HepG2 (cell line): ENCODE measurements around the gene UBXN6. TPM values are rescaled to one million over a fixed set of nuclear protein-coding genes. Genes with fewer than 3 reads are reported as not detected.
A peak's percentile ranks its signal among the peaks of the same experiment; 100 is the strongest.

Source experiments
- CBX5 ChIP-seq: sonication (generic); formaldehyde crosslinking; IDR thresholded peaks from 2 replicates; pipeline ENCODE4 v1.4.0; 2020; ENCODE audit warnings: missing genetic modification reagents, borderline replicate concordance
- FOXC1 ChIP-seq: sonication (generic); formaldehyde crosslinking; IDR thresholded peaks from 2 replicates; pipeline ENCODE4 v1.8.0; 2022; ENCODE audit warnings: mild to moderate bottlenecking, missing genetic modification reagents, borderline replicate concordance
- FOXJ3 ChIP-seq: sonication (generic); formaldehyde crosslinking; IDR thresholded peaks from 2 replicates; pipeline ENCODE4 v1.4.0; 2020; ENCODE audit warnings: missing genetic modification reagents, mild to moderate bottlenecking, borderline replicate concordance
- HNRNPLL ChIP-seq: fragments of 200-400 bp; formaldehyde crosslinking; IDR thresholded peaks from 2 replicates; pipeline ENCODE4 v1.6.1; 2017; ENCODE audit warnings: mild to moderate bottlenecking, low read depth, low read length; ENCODE audit not compliant: poor library complexity, severe bottlenecking
- RARG ChIP-seq: sonication (generic); formaldehyde crosslinking; IDR thresholded peaks from 2 replicates; pipeline ENCODE4 v1.4.0; 2020; ENCODE audit warnings: low read depth, mild to moderate bottlenecking, missing genetic modification reagents
- RBFOX2 ChIP-seq: fragments of 200-400 bp; formaldehyde crosslinking; IDR thresholded peaks from 2 replicates; pipeline ENCODE4 v1.6.1; 2017; ENCODE audit warnings: low read depth, mild to moderate bottlenecking, low read length
- SALL2 ChIP-seq: sonication (generic); formaldehyde crosslinking; IDR thresholded peaks from 2 replicates; pipeline ENCODE4 v1.8.1; 2023; ENCODE audit warnings: mild to moderate bottlenecking, missing genetic modification reagents, inconsistent platforms
- TP53 ChIP-seq: sonication (generic); formaldehyde crosslinking; conservative IDR thresholded peaks from 2 replicates; pipeline ENCODE4 v1.4.0; 2020; ENCODE audit warnings: missing genetic modification reagents
- ZNF430 ChIP-seq: sonication (generic); formaldehyde crosslinking; IDR thresholded peaks from 2 replicates; pipeline ENCODE4 v1.9.0; 2021; ENCODE audit warnings: mild to moderate bottlenecking, missing genetic modification reagents
- ZNF781 ChIP-seq: sonication (generic); formaldehyde crosslinking; IDR thresholded peaks from 2 replicates; pipeline ENCODE4 v1.5.1; 2020; ENCODE audit warnings: borderline replicate concordance, mild to moderate bottlenecking, missing genetic modification reagents; ENCODE audit errors: not compliant biosample characterization
- ZNF891 ChIP-seq: sonication (generic); formaldehyde crosslinking; IDR thresholded peaks from 2 replicates; pipeline ENCODE4 v1.5.0; 2020; ENCODE audit warnings: mild to moderate bottlenecking, missing genetic modification reagents
- polyA plus RNA-seq, 8 experiments: library from polyadenylated mRNA; depleted of rRNA in 3 of 8; stranded (reverse) in 7 of 8; unstranded in 1 of 8; fragments of >200 nt; fragmentation: Illumina TruSeq in 4 of 8; extraction: Trizol in 4 of 8; gene quantifications; 2 replicates each; pipeline versions ENCODE4 v1.2.1 to v1.2.3, GENCODE V29; 2011 to 2016; ENCODE audit warnings: low read depth in 4 of 8, missing spikeins in 1 of 8, mixed read lengths in 1 of 8; ENCODE audit not compliant: insufficient read depth in 1 of 8
- total RNA-seq, 5 experiments: library from RNA; depleted of rRNA; stranded (reverse); fragments of >200 nt; fragmentation: Illumina TruSeq; extraction: Trizol; gene quantifications; 2 replicates each; pipeline ENCODE4 v1.2.3, GENCODE V29; 2016; ENCODE audit warnings: low read depth in 1 of 5
- TF ChIP-seq, protein P1 (sequence below): sonication (generic); formaldehyde crosslinking; IDR thresholded peaks from 2 replicates; pipeline ENCODE4 v1.4.0; 2020; ENCODE audit warnings: mild to moderate bottlenecking, missing genetic modification reagents, borderline replicate concordance
- TF ChIP-seq, protein P2 (sequence below): sonication (generic); formaldehyde crosslinking; IDR thresholded peaks from 2 replicates; pipeline ENCODE4 v1.4.0; 2020; ENCODE audit warnings: missing genetic modification reagents
- TF ChIP-seq, protein P3 (sequence below): sonication (generic); formaldehyde crosslinking; IDR thresholded peaks from 2 replicates; pipeline ENCODE4 v1.8.0; 2022; ENCODE audit warnings: mild to moderate bottlenecking, missing genetic modification reagents; ENCODE audit not compliant: insufficient replicate concordance
- TF ChIP-seq, protein P4 (sequence below): sonication (generic); formaldehyde crosslinking; IDR thresholded peaks from 2 replicates; pipeline ENCODE4 v1.5.1; 2020; ENCODE audit warnings: mild to moderate bottlenecking, missing genetic modification reagents

The UBXN6 gene
- total and polyA plus RNA-seq, 2 of the 13 experiments (the other 11 are each of a cell fraction or from before 2014, with no cell fraction given) = 34.9 to 35.5 TPM

DNA sequence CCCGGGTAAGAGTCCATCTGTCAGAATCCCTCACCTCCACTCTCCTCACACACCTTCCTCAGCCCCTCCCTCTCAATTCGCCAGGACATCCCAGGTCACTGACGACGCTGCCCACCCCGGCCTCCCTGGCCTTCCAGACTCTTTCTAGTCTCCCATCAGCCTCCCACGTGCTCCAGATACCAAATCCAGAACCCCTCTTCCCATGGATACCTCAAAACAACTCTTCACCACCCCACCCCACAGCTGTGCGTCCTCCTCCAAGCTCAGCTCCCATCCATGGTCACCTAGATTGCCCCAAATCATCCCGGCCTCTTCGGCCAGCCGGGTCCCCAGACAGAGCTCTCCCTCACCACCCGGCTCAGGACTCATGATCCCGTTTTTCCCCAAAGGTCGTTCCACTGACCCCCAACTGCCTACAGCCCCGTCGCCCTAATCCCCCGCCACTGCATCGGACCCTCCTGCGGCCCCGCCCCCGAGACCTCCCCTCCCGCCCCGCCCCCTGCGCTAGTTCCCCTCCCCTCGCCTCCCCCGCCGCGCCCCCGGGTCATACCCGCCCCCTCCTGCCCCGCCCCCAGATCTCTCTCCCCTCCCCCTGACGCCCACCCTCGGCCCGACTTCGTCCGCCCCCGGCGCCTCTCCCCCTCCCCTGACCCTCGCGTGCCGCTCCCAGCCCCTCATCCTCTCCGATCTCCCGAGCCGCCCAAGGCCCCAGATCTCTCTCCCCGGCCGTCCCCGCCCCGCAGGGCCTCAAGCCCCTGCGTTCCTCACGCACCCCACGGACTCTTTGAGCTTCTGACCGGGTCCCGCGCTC, 546 bp downstream of the UBXN6 start (continued):
- TF ChIP-seq TP53 (CRISPR knock-in tag) (no peak), FOXJ3 (no peak), ZNF891 (CRISPR knock-in tag) (no peak), HNRNPLL (peak; percentile 32), RARG (CRISPR knock-in tag) (no peak), RBFOX2 (peak; percentile 64), ZNF781 (CRISPR knock-in tag) (no peak), SALL2 (CRISPR knock-in tag) (no peak), FOXC1 (CRISPR knock-in tag) (no peak), ZNF430 (CRISPR knock-in tag) (0 out of 2 replicates have a peak, but pooled peaks have one; percentile 7), CBX5 (no peak)
- TF ChIP-seq, protein P1, sequence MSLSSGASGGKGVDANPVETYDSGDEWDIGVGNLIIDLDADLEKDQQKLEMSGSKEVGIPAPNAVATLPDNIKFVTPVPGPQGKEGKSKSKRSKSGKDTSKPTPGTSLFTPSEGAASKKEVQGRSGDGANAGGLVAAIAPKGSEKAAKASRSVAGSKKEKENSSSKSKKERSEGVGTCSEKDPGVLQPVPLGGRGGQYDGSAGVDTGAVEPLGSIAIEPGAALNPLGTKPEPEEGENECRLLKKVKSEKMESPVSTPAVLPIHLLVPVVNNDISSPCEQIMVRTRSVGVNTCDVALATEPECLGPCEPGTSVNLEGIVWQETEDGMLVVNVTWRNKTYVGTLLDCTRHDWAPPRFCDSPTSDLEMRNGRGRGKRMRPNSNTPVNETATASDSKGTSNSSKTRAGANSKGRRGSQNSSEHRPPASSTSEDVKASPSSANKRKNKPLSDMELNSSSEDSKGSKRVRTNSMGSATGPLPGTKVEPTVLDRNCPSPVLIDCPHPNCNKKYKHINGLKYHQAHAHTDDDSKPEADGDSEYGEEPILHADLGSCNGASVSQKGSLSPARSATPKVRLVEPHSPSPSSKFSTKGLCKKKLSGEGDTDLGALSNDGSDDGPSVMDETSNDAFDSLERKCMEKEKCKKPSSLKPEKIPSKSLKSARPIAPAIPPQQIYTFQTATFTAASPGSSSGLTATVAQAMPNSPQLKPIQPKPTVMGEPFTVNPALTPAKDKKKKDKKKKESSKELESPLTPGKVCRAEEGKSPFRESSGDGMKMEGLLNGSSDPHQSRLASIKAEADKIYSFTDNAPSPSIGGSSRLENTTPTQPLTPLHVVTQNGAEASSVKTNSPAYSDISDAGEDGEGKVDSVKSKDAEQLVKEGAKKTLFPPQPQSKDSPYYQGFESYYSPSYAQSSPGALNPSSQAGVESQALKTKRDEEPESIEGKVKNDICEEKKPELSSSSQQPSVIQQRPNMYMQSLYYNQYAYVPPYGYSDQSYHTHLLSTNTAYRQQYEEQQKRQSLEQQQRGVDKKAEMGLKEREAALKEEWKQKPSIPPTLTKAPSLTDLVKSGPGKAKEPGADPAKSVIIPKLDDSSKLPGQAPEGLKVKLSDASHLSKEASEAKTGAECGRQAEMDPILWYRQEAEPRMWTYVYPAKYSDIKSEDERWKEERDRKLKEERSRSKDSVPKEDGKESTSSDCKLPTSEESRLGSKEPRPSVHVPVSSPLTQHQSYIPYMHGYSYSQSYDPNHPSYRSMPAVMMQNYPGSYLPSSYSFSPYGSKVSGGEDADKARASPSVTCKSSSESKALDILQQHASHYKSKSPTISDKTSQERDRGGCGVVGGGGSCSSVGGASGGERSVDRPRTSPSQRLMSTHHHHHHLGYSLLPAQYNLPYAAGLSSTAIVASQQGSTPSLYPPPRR (CRISPR knock-in tag) = peak; percentile 42; the same call in 1 of the 2 replicates
- TF ChIP-seq, protein P2, sequence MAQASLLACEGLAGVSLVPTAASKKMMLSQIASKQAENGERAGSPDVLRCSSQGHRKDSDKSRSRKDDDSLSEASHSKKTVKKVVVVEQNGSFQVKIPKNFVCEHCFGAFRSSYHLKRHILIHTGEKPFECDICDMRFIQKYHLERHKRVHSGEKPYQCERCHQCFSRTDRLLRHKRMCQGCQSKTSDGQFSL = no peak
- TF ChIP-seq, protein P3, sequence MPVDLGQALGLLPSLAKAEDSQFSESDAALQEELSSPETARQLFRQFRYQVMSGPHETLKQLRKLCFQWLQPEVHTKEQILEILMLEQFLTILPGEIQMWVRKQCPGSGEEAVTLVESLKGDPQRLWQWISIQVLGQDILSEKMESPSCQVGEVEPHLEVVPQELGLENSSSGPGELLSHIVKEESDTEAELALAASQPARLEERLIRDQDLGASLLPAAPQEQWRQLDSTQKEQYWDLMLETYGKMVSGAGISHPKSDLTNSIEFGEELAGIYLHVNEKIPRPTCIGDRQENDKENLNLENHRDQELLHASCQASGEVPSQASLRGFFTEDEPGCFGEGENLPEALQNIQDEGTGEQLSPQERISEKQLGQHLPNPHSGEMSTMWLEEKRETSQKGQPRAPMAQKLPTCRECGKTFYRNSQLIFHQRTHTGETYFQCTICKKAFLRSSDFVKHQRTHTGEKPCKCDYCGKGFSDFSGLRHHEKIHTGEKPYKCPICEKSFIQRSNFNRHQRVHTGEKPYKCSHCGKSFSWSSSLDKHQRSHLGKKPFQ = no peak
- TF ChIP-seq, protein P4, sequence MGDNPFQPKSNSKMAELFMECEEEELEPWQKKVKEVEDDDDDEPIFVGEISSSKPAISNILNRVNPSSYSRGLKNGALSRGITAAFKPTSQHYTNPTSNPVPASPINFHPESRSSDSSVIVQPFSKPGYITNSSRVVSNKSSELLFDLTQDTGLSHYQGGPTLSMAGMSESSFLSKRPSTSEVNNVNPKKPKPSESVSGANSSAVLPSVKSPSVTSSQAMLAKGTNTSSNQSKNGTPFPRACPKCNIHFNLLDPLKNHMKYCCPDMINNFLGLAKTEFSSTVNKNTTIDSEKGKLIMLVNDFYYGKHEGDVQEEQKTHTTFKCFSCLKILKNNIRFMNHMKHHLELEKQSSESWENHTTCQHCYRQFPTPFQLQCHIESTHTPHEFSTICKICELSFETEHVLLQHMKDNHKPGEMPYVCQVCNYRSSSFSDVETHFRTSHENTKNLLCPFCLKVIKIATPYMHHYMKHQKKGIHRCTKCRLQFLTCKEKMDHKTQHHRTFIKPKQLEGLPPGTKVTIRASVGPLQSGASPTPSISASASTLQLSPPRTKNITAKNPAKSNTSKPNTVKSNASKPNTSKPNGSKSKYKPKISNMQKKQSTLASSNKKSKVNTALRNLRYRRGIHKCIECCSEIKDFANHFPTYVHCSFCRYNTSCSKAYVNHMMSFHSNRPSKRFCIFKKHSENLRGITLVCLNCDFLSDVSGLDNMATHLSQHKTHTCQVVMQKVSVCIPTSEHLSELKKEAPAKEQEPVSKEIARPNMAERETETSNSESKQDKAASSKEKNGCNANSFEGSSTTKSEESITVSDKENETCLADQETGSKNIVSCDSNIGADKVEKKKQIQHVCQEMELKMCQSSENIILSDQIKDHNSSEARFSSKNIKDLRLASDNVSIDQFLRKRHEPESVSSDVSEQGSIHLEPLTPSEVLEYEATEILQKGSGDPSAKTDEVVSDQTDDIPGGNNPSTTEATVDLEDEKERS (CRISPR knock-in tag) = 0 out of 2 replicates have a peak, but pooled peaks have one; percentile 26
